HCT116 (cell line): ENCODE data around the gene UBN1. TPM values are rescaled to one million over a fixed set of nuclear protein-coding genes. Genes with fewer than 3 reads are reported as not detected.

Experiments
- ATAC-seq: fragments of 200-7000 bp; cut with Tn5 transposase; 2 replicates; pipeline ENCODE4 v1.9.1; 2020; ENCODE audit warnings: mild to moderate bottlenecking, moderate library complexity
- BruUV-seq: library from RNA; stranded (reverse); fragments of 400-500 nt; replicated peaks from 2 replicates; lab custom pipeline; 2021; lab: Mats Ljungman, UMichigan
- CTCF ChIA-PET: fragments of 300-600 bp; sonication (Branson Sonifier 250); formaldehyde crosslinking; loops from one replicate; lab custom pipeline; 2021; ENCODE audit warnings: antibody characterized with exemption; lab: Charles Lee
- POLR2A ChIA-PET: fragments of 300-600, 350-600 bp; sonication (Branson Sonifier 250); formaldehyde crosslinking; loops from one replicate; lab custom pipeline; 2021; ENCODE audit warnings: antibody characterized with exemption; lab: Charles Lee
- RAD21 ChIA-PET, 2 experiments: fragments of 300-600 bp; sonication (Branson Sonifier 250); formaldehyde crosslinking; loops; one replicate each; lab custom pipeline; 2023; ENCODE audit warnings: low total read pairs in 2 of 2; ENCODE audit not compliant: uncharacterized antibody in 2 of 2, unreplicated experiment in 2 of 2, low non-redundant PET in 1 of 2; lab: Charles Lee
- DNase-seq: peaks from one replicate; pipeline ENCODE4 v3.0.0-alpha.2; 2010; ENCODE audit warnings: low read depth, low spot score
- H2AFZ ChIP-seq: fragments of 200-600 bp; shearing (Covaris generic), sonication (generic); 2 replicates; pipeline ENCODE4 v1.6.1; 2017; ENCODE audit warnings: low read depth, mixed run types, mixed read lengths, antibody characterized with exemption, low read length; ENCODE audit not compliant: poor library complexity, severe bottlenecking
- H3K27ac ChIP-seq: 2 replicates; pipeline ENCODE4 v1.5.1; 2012; ENCODE audit warnings: low read depth, low read length
- H3K27me3 ChIP-seq: fragments of 200-600 bp; sonication (generic); 2 replicates; pipeline ENCODE4 v1.6.1; 2016; ENCODE audit warnings: mixed run types, low read length, mixed read lengths; ENCODE audit not compliant: insufficient read depth
- H3K36me3 ChIP-seq, 2 experiments: fragments of 200-500 bp in 1 of 2; fragments of 200-600 bp in 1 of 2; sonication (Bioruptor generic) in 1 of 2; sonication (generic) in 1 of 2; 2 replicates each; pipeline versions ENCODE4 v1.5.1 to v1.6.1; 2014 to 2016; ENCODE audit warnings: low read length in 2 of 2, inconsistent platforms in 1 of 2, mixed read lengths in 1 of 2, mixed run types in 1 of 2; ENCODE audit not compliant: insufficient read depth in 2 of 2, control insufficient read depth in 1 of 2
- H3K4me1 ChIP-seq, 2 experiments: fragments of 200-600 bp in 1 of 2; sonication (generic) in 1 of 2; 2 replicates each; pipeline versions ENCODE4 v1.5.1 to v1.6.1; 2012 to 2017; ENCODE audit warnings: low read length in 2 of 2, inconsistent platforms in 1 of 2, mild to moderate bottlenecking in 1 of 2, mixed read lengths in 1 of 2, mixed run types in 1 of 2, moderate library complexity in 1 of 2; ENCODE audit not compliant: insufficient read depth in 2 of 2, control insufficient read depth in 1 of 2
- H3K4me2 ChIP-seq: fragments of 200-600 bp; sonication (generic); 2 replicates; pipeline ENCODE4 v1.6.1; 2017; ENCODE audit warnings: mixed run types, low read length, mixed read lengths
- H3K4me3 ChIP-seq, 2 experiments: fragments of 200-600 bp in 1 of 2; sonication (generic) in 1 of 2; replicated peaks in 1 of 2; 2 replicates each; pipeline ENCODE4 v1.5.1; 2011 to 2016; ENCODE audit warnings: low read length in 2 of 2, control low read depth in 1 of 2, low read depth in 1 of 2, mild to moderate bottlenecking in 1 of 2, mixed read lengths in 1 of 2, mixed run types in 1 of 2
- H3K79me2 ChIP-seq: fragments of 200-600 bp; sonication (generic); 2 replicates; pipeline ENCODE4 v1.6.1; 2017; ENCODE audit warnings: mild to moderate bottlenecking, mixed run types, low read length, moderate library complexity, mixed read lengths; ENCODE audit not compliant: insufficient read depth
- H3K9ac ChIP-seq: fragments of 200-600 bp; sonication (generic); 2 replicates; pipeline ENCODE4 v1.6.1; 2016; ENCODE audit warnings: low read length, mixed read lengths
- H3K9me2 ChIP-seq: fragments of 200-600 bp; sonication (generic), shearing (Covaris generic); 2 replicates; pipeline ENCODE4 v1.6.1; 2017; ENCODE audit warnings: mixed run types, mild to moderate bottlenecking, moderate library complexity; ENCODE audit not compliant: insufficient read depth
- H3K9me3 ChIP-seq, 2 experiments: fragments of 200-500 bp in 1 of 2; fragments of 200-600 bp in 1 of 2; sonication (Bioruptor generic) in 1 of 2; sonication (generic) in 1 of 2; 2 replicates each; pipeline ENCODE4 v1.6.1; 2014 to 2017; ENCODE audit warnings: low read length in 2 of 2, mixed read lengths in 2 of 2, inconsistent platforms in 1 of 2, low read depth in 1 of 2, mild to moderate bottlenecking in 1 of 2, mixed run types in 1 of 2, moderate library complexity in 1 of 2; ENCODE audit not compliant: control insufficient read depth in 1 of 2, insufficient read depth in 1 of 2
- H4K20me1 ChIP-seq: fragments of 200-600 bp; sonication (generic), shearing (Covaris generic); 2 replicates; pipeline ENCODE4 v1.6.1; 2017; ENCODE audit warnings: mixed run types, mild to moderate bottlenecking, moderate library complexity; ENCODE audit not compliant: insufficient read depth
- EZH2 ChIP-seq: fragments of 200-600 bp; sonication (generic); IDR thresholded peaks from 2 replicates; pipeline ENCODE4 v1.6.1; 2017; ENCODE audit warnings: antibody characterized with exemption, mixed run types
- EZH2phosphoT487 ChIP-seq: fragments of 200-600 bp; IDR thresholded peaks from 2 replicates; pipeline ENCODE4 v1.6.1; 2018; ENCODE audit warnings: antibody characterized with exemption, borderline replicate concordance
- JUND ChIP-seq: IDR thresholded peaks from 2 replicates; pipeline ENCODE4 v1.6.1; 2012
- POLR2AphosphoS5 ChIP-seq: IDR thresholded peaks from 2 replicates; pipeline ENCODE4 v1.6.1; 2011; ENCODE audit warnings: mild to moderate bottlenecking, low read depth, low read length, moderate library complexity
- SP1 ChIP-seq: IDR thresholded peaks from 2 replicates; pipeline ENCODE4 v1.6.1; 2012; ENCODE audit warnings: low read depth
- TCF7L2 ChIP-seq: IDR thresholded peaks from 2 replicates; pipeline ENCODE4 v1.7.0; 2011; ENCODE audit warnings: borderline replicate concordance, inconsistent platforms; ENCODE audit not compliant: insufficient read depth, insufficient read length; ENCODE audit errors: extremely low read depth
- YY1 ChIP-seq: IDR thresholded peaks from 2 replicates; pipeline ENCODE4 v1.6.1; 2011; ENCODE audit warnings: low read length, low read depth, moderate library complexity, mild to moderate bottlenecking; ENCODE audit not compliant: insufficient replicate concordance; ENCODE audit errors: extremely low read depth
- ZFX ChIP-seq: fragments of 450-650 bp; IDR thresholded peaks from 2 replicates; pipeline ENCODE4 v1.6.1; 2017
- intact Hi-C: fragments of 100-400 bp; cut with micrococcal nuclease; formaldehyde crosslinking; loops from 2 replicates; pipeline ENCODE4 v1.10.0; 2022
- total RNA-seq: library from RNA; stranded (reverse); gene quantifications from one replicate; pipeline ENCODE4 v1.2.1, GENCODE V29; 2021; ENCODE audit not compliant: unreplicated experiment
- TF ChIP-seq, protein P1 (sequence below), 3 experiments: fragments of 200-600 bp in 1 of 3; sonication (generic) in 1 of 3; IDR thresholded peaks in 2 of 3; conservative IDR thresholded peaks in 1 of 3; 2 replicates each; pipeline ENCODE4 v1.5.1; 2012 to 2017; ENCODE audit warnings: low read depth in 2 of 3, low read length in 2 of 3, antibody characterized with exemption in 1 of 3, borderline replicate concordance in 1 of 3, control low read depth in 1 of 3, mild to moderate bottlenecking in 1 of 3, mixed read lengths in 1 of 3, mixed run types in 1 of 3, moderate library complexity in 1 of 3; ENCODE audit not compliant: insufficient read depth in 1 of 3

Gene UBN1
- total RNA-seq, 1 experiment from 2014 or later, result 31.9 TPM

DNA sequence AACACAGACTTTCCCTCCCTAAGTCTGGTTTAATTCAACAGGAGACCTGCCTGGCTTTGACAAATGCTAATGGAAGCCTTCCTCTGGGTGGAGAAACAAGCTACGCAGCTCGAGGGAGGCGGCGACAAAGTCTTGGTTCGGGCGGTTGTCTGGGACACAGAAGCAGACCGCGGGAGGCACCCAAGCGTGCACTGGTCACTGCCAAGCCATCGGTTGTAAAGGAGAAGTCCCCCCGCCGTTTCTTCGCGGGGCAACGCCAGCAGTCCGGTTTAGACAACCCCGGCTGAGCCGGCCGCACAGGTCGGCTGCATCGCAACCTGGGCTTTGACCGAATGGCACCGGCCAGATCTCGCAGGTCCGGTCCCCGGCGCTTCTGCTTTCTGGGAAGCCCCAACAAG is 779 bp upstream of the UBN1 start:
- CTCF ChIA-PET, result no interaction called here
- no peak for DNase-seq
- intact Hi-C loops, result loop anchor here (2.0 to 5.0 kb wide), 2 partner anchors 98 to 111 kb away; partner anchors contain the start of gene SEC14L5
- POLR2A ChIA-PET, result no interaction called here
- H3K27me3 ChIP-seq, result no peaks in the 10 kb centered on the region
- no peaks in the 10 kb centered on the region for H3K9me3 ChIP-seq
- peaks cover 30 to 37% of the 10 kb centered on the region in 2 experiments; a peak in 3 of 4 replicates for H3K36me3 ChIP-seq
- no peak overlapping the region for H2AFZ ChIP-seq
- BruUV-seq, result no TSS peak
- H3K9ac ChIP-seq, result peak overlapping the region; percentile 92
- H3K4me3 ChIP-seq, result peak overlapping the region; percentile 90 to 92
- H3K27ac ChIP-seq, result peak overlapping the region; percentile 91
- peak overlapping the region; percentile 86 for H3K4me2 ChIP-seq
- H4K20me1 ChIP-seq, result peaks cover 12% of the 10 kb centered on the region; the same call in 1 of the 2 replicates
- peaks cover 84% of the 10 kb centered on the region for H3K79me2 ChIP-seq
- TF ChIP-seq JUND (no peak), TCF7L2 (no peak), ZFX (no peak), POLR2AphosphoS5 (no peak), EZH2phosphoT487 (no peak), YY1 (no peak), SP1 (no peak), EZH2 (no peak)
- TF ChIP-seq, protein P1, sequence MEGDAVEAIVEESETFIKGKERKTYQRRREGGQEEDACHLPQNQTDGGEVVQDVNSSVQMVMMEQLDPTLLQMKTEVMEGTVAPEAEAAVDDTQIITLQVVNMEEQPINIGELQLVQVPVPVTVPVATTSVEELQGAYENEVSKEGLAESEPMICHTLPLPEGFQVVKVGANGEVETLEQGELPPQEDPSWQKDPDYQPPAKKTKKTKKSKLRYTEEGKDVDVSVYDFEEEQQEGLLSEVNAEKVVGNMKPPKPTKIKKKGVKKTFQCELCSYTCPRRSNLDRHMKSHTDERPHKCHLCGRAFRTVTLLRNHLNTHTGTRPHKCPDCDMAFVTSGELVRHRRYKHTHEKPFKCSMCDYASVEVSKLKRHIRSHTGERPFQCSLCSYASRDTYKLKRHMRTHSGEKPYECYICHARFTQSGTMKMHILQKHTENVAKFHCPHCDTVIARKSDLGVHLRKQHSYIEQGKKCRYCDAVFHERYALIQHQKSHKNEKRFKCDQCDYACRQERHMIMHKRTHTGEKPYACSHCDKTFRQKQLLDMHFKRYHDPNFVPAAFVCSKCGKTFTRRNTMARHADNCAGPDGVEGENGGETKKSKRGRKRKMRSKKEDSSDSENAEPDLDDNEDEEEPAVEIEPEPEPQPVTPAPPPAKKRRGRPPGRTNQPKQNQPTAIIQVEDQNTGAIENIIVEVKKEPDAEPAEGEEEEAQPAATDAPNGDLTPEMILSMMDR (IDR thresholded peaks at IDR 0.05 in 2 of 3, conservative IDR thresholded peaks at IDR 0.05 in 1 of 3; ENCODE audit: borderline replicate concordance in 1 of 3, insufficient read depth in 1 of 3, low read depth in 2 of 3, low read length in 2 of 3), result no peak
- no peaks in the 10 kb centered on the region for H3K9me2 ChIP-seq
- peak; percentile 34 for ATAC-seq
- H3K4me1 ChIP-seq, result peaks cover 9 to 29% of the 10 kb centered on the region in 2 experiments; a peak in 3 of 4 replicates
- RAD21 ChIA-PET, result no interaction called here
